Tibial nerve (tissue), 3 donors: ENCODE measurements around the gene CPA4.

Source experiments
- CTCF ChIP-seq, 5 experiments: fragments of 200-600 bp in 3 of 5; fragments of 450-650 bp in 2 of 5; sonication (generic) in 3 of 5; IDR thresholded peaks; one replicate each; pipeline ENCODE4 v1.5.1; 2016 to 2019; ENCODE audit warnings: antibody characterized with exemption in 5 of 5, mild to moderate bottlenecking in 3 of 5, moderate library complexity in 2 of 5
- POLR2A ChIP-seq, 2 donors: fragments of 450-650 bp; IDR thresholded peaks; one replicate each; pipeline ENCODE4 v1.6.1; 2017; ENCODE audit warnings: antibody characterized with exemption in 2 of 2, mild to moderate bottlenecking in 2 of 2, moderate library complexity in 2 of 2

DNA sequence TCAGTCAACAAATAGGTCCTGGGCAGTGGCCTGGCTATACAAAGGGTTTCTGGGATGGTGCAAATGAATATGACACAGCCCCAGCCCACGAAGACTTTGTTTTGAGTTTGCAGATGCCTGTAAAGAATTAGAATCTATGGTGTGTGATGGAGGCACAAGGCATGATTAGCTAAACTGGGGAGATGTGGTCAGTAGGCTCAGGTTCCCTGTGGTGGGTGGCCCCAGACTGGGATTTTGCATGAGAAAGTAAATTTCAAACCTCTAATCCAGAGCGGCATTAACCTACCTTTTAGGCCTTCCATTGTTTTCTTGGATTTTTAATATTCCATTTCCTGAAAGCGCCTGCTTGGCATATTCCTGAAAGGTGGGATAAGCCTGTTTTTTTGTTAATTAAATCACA, 45.3 kb downstream of the CPA4 start:
- TF ChIP-seq CTCF (IDR thresholded peaks at IDR 0.05) (no peak), POLR2A (IDR thresholded peaks at IDR 0.05) (no peak)
